Mesendoderm (in vitro differentiated cells): ENCODE data around the gene SLC66A1.
"Not testable (repeated sequence)": the region's sequence is repeated elsewhere in the genome, so short reads cannot be mapped to it uniquely, and the experiment has no call there.

Experiments
- DNase-seq: peaks from one replicate; pipeline ENCODE4 v3.0.0; 2013
- H2AK5ac ChIP-seq: 2 replicates; pipeline ENCODE4 v1.6.1; 2013; ENCODE audit warnings: low read length, inconsistent platforms
- H2BK120ac ChIP-seq: 2 replicates; pipeline ENCODE4 v1.6.1; 2013; ENCODE audit warnings: low read depth, mild to moderate bottlenecking, low read length, moderate library complexity, mixed read lengths
- H2BK15ac ChIP-seq: replicated peaks from 2 replicates; pipeline ENCODE4 v1.6.1; 2013; ENCODE audit warnings: low read depth, mild to moderate bottlenecking, moderate library complexity
- H2BK5ac ChIP-seq: 2 replicates; pipeline ENCODE4 v1.6.1; 2013; ENCODE audit warnings: low read length, inconsistent platforms
- H3K18ac ChIP-seq: 2 replicates; pipeline ENCODE4 v1.6.1; 2013; ENCODE audit warnings: mild to moderate bottlenecking, low read length, mixed read lengths
- H3K23ac ChIP-seq: one replicate; pipeline ENCODE4 v1.6.1; 2013; ENCODE audit warnings: low read length
- H3K27ac ChIP-seq: 2 replicates; pipeline ENCODE4 v1.5.1; 2013; ENCODE audit warnings: low read depth, mild to moderate bottlenecking, inconsistent platforms, low read length, moderate library complexity
- H3K27me3 ChIP-seq: 2 replicates; pipeline ENCODE4 v1.6.1; 2013; ENCODE audit warnings: low read length, control low read depth, mild to moderate bottlenecking, inconsistent platforms; ENCODE audit not compliant: insufficient read depth, poor library complexity
- H3K36me3 ChIP-seq: 2 replicates; pipeline ENCODE4 v1.6.1; 2013; ENCODE audit warnings: low read length, inconsistent platforms; ENCODE audit not compliant: control insufficient read depth, insufficient read depth
- H3K4ac ChIP-seq: one replicate; pipeline ENCODE4 v1.6.1; 2013; ENCODE audit warnings: low read depth, mild to moderate bottlenecking, low read length, moderate library complexity
- H3K4me1 ChIP-seq: 2 replicates; pipeline ENCODE4 v1.6.1; 2013; ENCODE audit warnings: low read depth, low read length, inconsistent platforms; ENCODE audit not compliant: control insufficient read depth
- H3K4me2 ChIP-seq: 2 replicates; pipeline ENCODE4 v1.6.1; 2013; ENCODE audit warnings: low read length
- H3K4me3 ChIP-seq: 2 replicates; pipeline ENCODE4 v1.5.1; 2013; ENCODE audit warnings: mild to moderate bottlenecking, low read length
- H3K56ac ChIP-seq: one replicate; pipeline ENCODE4 v1.6.1; 2013; ENCODE audit warnings: low read length
- H3K79me1 ChIP-seq: 2 replicates; pipeline ENCODE4 v1.6.1; 2013; ENCODE audit warnings: low read length, inconsistent platforms
- H3K79me2 ChIP-seq: 2 replicates; pipeline ENCODE4 v1.6.1; 2013; ENCODE audit warnings: mild to moderate bottlenecking, low read length; ENCODE audit not compliant: control insufficient read depth, insufficient read depth
- H3K9ac ChIP-seq: 2 replicates; pipeline ENCODE4 v1.6.1; 2013; ENCODE audit warnings: low read length, inconsistent platforms
- H4K5ac ChIP-seq: one replicate; pipeline ENCODE4 v1.6.1; 2013; ENCODE audit warnings: low read length
- H4K8ac ChIP-seq: one replicate; pipeline ENCODE4 v1.6.1; 2013; ENCODE audit warnings: low read depth, mild to moderate bottlenecking, control low read depth, low read length, moderate library complexity
- WGBS: extraction: QIAGEN DNeasy Blood & Tissue Kit; methylation state at CpG from one replicate; pipeline ENCODE4 v1.1.7; 2013; ENCODE audit warnings: low lambda C conversion rate, missing lambda C conversion rate; ENCODE audit not compliant: insufficient coverage; ENCODE audit errors: extremely low coverage; 5-methylcytosine and 5-hydroxymethylcytosine counted together

The SLC66A1 gene

DNA sequence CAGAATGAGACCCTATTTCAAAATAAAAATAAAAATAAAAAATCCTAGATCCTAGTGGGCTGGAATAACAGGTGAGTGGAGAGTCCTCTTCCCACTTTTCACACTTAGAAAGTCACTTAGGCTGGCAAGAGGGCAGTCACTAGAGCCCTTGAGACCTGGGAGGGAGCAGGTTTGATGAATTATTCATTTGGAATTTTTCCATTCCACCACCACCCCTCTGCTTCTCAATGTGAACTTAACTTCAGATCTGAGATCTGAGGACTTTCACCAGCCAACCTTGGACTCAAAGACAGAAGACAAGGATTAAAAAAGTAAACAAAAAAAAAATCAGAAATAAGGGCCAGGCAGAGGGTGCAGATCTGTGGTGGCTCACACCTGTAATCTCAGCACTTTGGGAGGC is 40.1 kb upstream of the SLC66A1 start:
- no peak overlapping the region for H2BK120ac ChIP-seq
- H3K9ac ChIP-seq, result no peak overlapping the region
- no peaks in the 10 kb centered on the region for H3K36me3 ChIP-seq

DNA sequence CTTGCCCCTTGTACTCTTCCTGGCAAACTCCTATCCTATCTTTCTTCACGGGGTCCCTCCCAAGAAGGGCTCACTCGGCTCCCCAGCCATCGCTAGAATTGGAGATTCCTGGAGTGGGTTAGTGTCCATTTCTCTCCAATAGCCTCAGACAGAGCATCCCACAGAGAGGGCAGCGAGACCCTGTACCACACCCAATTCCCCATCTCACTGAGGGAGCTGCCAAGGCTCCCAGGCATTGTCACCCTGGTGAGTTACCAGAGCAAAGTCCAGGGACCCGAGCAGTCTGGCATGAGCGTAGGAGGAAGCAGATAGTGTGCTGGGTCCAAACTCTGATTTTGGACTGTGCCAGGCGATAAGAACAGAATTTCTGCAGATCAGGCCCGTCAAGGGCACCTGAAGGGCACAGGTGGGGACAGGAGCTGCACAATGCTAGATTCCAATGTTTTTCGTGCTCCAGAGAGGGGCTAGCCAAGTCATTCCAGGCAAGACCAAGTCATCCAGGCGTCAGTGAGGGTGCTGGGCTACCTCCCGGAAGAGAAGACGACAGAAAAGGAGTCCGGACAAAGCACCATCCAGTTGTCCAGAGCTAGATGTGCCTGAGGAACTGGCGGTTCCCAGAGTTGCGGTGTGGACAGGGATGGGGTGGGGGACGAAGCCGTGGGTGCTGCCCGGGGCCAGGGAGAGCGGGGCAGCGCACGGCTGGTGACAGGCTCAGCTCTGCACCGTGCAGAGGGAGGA is 38.9 kb upstream of the SLC66A1 start:
- H4K5ac ChIP-seq, result no peak overlapping the region
- H3K9ac ChIP-seq, result no peak overlapping the region
- no peak overlapping the region for H3K4me2 ChIP-seq
- H3K4me1 ChIP-seq, result no peaks in the 10 kb centered on the region
- DNase-seq, result no peak
- H3K56ac ChIP-seq, result no peak overlapping the region
- H3K79me2 ChIP-seq, result no peaks in the 10 kb centered on the region
- H3K27ac ChIP-seq, result no peak overlapping the region
- no peaks in the 10 kb centered on the region for H3K27me3 ChIP-seq
- no peaks in the 10 kb centered on the region for H3K36me3 ChIP-seq
- H2AK5ac ChIP-seq, result no peak overlapping the region
- no CpG with 5 or more reads among the region's 22 CpGs for WGBS
- H3K18ac ChIP-seq, result no peak overlapping the region
- no peak overlapping the region for H2BK15ac ChIP-seq
- H3K4ac ChIP-seq, result no peak overlapping the region
- H2BK120ac ChIP-seq, result no peak overlapping the region
- no peak overlapping the region for H2BK5ac ChIP-seq
- H4K8ac ChIP-seq, result no peak overlapping the region
- H3K23ac ChIP-seq, result no peak overlapping the region
- no peaks in the 10 kb centered on the region for H3K79me1 ChIP-seq
- no peak overlapping the region for H3K4me3 ChIP-seq

More for the DNA sequence above, 40.1 kb upstream of the SLC66A1 start:
- Histone ChIP-seq H3K23ac (no peak overlapping the region), H3K4me1 (no peaks in the 10 kb centered on the region), H2BK15ac (no peak overlapping the region), H3K79me1 (no peaks in the 10 kb centered on the region), H3K27ac (no peak overlapping the region), H2AK5ac (no peak overlapping the region), H2BK5ac (no peak overlapping the region), H3K4me3 (no peak overlapping the region), H3K18ac (no peak overlapping the region), H4K5ac (no peak overlapping the region), H4K8ac (no peak overlapping the region), H3K4ac (no peak overlapping the region), H3K27me3 (no peaks in the 10 kb centered on the region), H3K4me2 (no peak overlapping the region), H3K56ac (no peak overlapping the region), H3K79me2 (no peaks in the 10 kb centered on the region)
- no peak for DNase-seq

DNA sequence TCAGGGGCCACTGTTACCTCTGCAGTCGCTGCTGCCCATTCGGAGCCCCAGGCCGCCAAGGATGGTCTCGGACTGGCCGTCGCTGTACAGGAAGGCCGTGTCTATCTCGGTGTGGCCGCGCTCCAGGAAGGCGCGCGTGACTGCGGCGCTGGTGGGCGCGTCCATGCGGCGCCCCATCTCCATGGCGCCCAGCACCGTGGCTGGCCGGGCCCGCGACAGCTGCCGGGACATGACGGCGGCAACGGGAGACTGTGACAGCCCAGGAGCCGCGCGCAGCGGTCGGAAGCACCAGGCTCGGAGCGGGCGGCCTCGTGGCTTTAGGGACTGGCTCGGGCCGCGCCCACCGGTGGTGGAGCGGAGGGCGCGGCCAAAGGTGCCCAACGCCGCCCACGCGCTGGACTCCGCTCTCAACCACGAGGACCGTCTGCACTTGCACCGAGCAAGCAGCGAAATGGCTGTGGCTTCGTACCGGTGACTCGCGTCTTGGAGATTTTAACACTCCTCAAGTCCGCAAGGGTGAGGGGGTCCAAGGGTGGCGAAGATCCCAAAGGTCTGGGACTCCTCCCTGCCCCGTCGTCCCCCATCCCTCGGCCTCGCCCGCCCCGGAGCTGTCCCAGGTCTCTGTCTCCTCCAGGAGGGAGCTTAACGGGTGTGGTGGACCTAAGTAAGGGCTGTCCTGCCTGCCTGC is 38.1 kb upstream of the SLC66A1 start:
- H3K56ac ChIP-seq, H4K8ac ChIP-seq, H3K4ac ChIP-seq, H3K36me3 ChIP-seq, H3K9ac ChIP-seq, H2BK15ac ChIP-seq, H4K5ac ChIP-seq, H3K18ac ChIP-seq, H2BK5ac ChIP-seq, H3K79me1 ChIP-seq, H3K4me1 ChIP-seq, H3K79me2 ChIP-seq, H3K27ac ChIP-seq, DNase-seq, H3K27me3 ChIP-seq, H2AK5ac ChIP-seq, H3K4me3 ChIP-seq, H3K4me2 ChIP-seq, H2BK120ac ChIP-seq, H3K23ac ChIP-seq: not testable (repeated sequence)
- WGBS, result no CpG with 5 or more reads among the region's 66 CpGs

DNA sequence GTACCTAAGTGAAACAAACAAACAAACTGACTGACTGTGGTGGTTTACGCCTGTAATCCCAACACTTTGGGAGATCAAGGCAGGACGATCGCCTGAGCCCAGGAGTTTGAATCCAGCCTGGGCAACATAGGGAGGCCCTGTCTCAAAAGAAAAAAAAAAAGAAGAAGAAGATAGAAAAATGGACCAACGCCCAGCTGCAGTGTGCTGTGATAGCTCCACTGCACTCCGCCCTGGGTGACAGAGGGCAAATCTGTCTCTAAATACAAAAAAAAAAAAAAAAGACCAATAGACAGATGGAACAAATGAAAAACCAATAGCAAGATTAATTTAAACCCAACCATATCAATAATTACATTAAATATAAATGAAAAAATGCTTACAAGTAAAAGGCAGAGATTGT is 37.5 kb upstream of the SLC66A1 start:
- H2BK15ac ChIP-seq, result no peak overlapping the region
- DNase-seq, result no peak
- H3K18ac ChIP-seq, result no peak overlapping the region
- H4K5ac ChIP-seq, result no peak overlapping the region
- H2AK5ac ChIP-seq, result no peak overlapping the region
- H3K23ac ChIP-seq, result no peak overlapping the region
- H3K27ac ChIP-seq, result no peak overlapping the region
- H4K8ac ChIP-seq, result no peak overlapping the region
- no peak overlapping the region for H3K4me2 ChIP-seq
- H3K79me2 ChIP-seq, result no peaks in the 10 kb centered on the region
- no peaks in the 10 kb centered on the region for H3K4me1 ChIP-seq
- no peak overlapping the region for H3K4me3 ChIP-seq
- no peaks in the 10 kb centered on the region for H3K79me1 ChIP-seq
- no peak overlapping the region for H3K4ac ChIP-seq
- H2BK5ac ChIP-seq, result no peak overlapping the region
- H3K9ac ChIP-seq, result no peak overlapping the region
- H2BK120ac ChIP-seq, result no peak overlapping the region
- no CpG with 5 or more reads among the region's 5 CpGs for WGBS
- no peak overlapping the region for H3K56ac ChIP-seq
- H3K36me3 ChIP-seq, result no peaks in the 10 kb centered on the region
- H3K27me3 ChIP-seq, result no peaks in the 10 kb centered on the region

DNA sequence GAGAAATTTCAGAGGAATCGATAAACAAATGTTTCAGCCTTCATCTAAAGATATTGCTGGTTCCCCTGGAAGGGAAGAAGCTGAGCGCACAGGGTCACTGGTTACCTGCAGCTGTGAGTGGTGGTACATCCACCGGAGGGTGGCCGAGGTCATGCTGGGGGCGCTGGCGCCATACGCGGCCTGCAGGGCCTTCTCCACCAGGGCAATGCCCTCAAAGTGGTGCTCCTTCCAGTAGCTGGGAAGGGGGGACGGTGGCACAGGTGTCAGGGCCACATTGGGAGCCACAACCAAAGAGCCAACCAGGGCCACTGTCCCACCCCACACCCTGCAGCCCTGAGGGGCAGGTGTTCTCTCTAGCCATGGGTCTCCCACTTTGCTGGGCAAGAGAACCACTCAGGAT is 28.2 kb upstream of the SLC66A1 start:
- no peak overlapping the region for H2BK5ac ChIP-seq
- WGBS, result no CpG with 5 or more reads among the region's 9 CpGs
- H4K8ac ChIP-seq, result no peak overlapping the region
- H3K18ac ChIP-seq, result no peak overlapping the region
- H2BK120ac ChIP-seq, result no peak overlapping the region
- H3K56ac ChIP-seq, result no peak overlapping the region
- H3K27me3 ChIP-seq, result no peaks in the 10 kb centered on the region
- no peaks in the 10 kb centered on the region for H3K79me2 ChIP-seq
- no peaks in the 10 kb centered on the region for H3K36me3 ChIP-seq
- H3K9ac ChIP-seq, result no peak overlapping the region
- no peaks in the 10 kb centered on the region for H3K4me1 ChIP-seq
- H3K4me2 ChIP-seq, result no peak overlapping the region
- no peaks in the 10 kb centered on the region for H3K79me1 ChIP-seq
- H3K4ac ChIP-seq, result no peak overlapping the region
- DNase-seq, result no peak
- no peak overlapping the region for H2BK15ac ChIP-seq
- no peak overlapping the region for H3K23ac ChIP-seq
- H2AK5ac ChIP-seq, result no peak overlapping the region
- H3K27ac ChIP-seq, result no peak overlapping the region
- no peak overlapping the region for H3K4me3 ChIP-seq
- no peak overlapping the region for H4K5ac ChIP-seq

DNA sequence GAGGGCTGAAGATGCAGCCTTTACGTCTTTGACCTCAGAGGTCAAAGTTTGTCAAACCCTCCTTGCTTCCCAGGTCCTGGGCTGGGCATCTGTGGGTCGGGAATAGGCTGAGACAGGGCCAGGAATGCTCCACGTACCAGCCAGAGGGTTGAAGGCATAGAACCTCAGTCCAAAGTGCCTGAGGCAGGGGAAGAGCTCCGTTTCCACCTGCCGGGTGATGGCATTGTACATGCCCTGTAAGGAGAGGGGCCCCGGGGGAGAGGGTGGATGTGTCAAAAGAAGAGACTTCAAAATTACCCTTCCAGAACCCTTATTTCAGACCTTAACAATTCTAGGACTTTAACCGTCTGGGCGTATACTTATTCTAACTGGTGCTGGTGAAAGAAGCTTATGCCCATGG is 27.2 kb upstream of the SLC66A1 start:
- Histone ChIP-seq H3K36me3 (no peaks in the 10 kb centered on the region), H3K9ac (no peak overlapping the region), H4K5ac (no peak overlapping the region), H3K79me2 (no peaks in the 10 kb centered on the region), H3K23ac (no peak overlapping the region), H3K4ac (no peak overlapping the region), H3K18ac (no peak overlapping the region), H4K8ac (no peak overlapping the region), H3K27ac (no peak overlapping the region), H2BK15ac (no peak overlapping the region), H3K27me3 (peaks cover 5% of the 10 kb centered on the region), H3K4me1 (no peaks in the 10 kb centered on the region), H2BK120ac (no peak overlapping the region), H3K4me2 (no peak overlapping the region), H3K79me1 (no peaks in the 10 kb centered on the region), H2AK5ac (no peak overlapping the region), H2BK5ac (no peak overlapping the region), H3K4me3 (no peak overlapping the region), H3K56ac (no peak overlapping the region)
- no CpG with 5 or more reads among the region's 8 CpGs for WGBS
- no peak for DNase-seq
